Spleen (tissue), 7 donors: ENCODE results near the gene TMEM53.

Experiments used
- CTCF ChIP-seq, 11 experiments: fragments of 200-600 bp in 7 of 11; fragments of 450-650 bp in 4 of 11; sonication (generic) in 4 of 11; IDR thresholded peaks in 8 of 11; conservative IDR thresholded peaks in 3 of 11; 1 replicate in 7 of 11; 2 replicates in 4 of 11; pipeline versions ENCODE4 v1.4.0 to v1.8.0; 2016 to 2021; ENCODE audit warnings: antibody characterized with exemption in 11 of 11, inconsistent platforms in 4 of 11, mild to moderate bottlenecking in 1 of 11
- POLR2A ChIP-seq, 3 donors: fragments of 450-650 bp; IDR thresholded peaks; one replicate each; pipeline ENCODE4 v1.5.1; 2017; ENCODE audit warnings: antibody characterized with exemption in 3 of 3, mild to moderate bottlenecking in 1 of 3
- POLR2AphosphoS5 ChIP-seq, 3 donors: sonication (generic); formaldehyde crosslinking; IDR thresholded peaks; one replicate each; pipeline ENCODE4 v1.5.1; 2017; ENCODE audit warnings: antibody characterized with exemption in 3 of 3
- donor health status: DM: no; HTN: no; CAD: no; lungs with moderate emphysema.
- donor health status: DM: no; HTN: no; CAD: no.
- donor health status: DM: no; HTN: no; CAD: no.

- TF ChIP-seq CTCF (IDR thresholded peaks at IDR 0.05 in 8 of 11, conservative IDR thresholded peaks at IDR 0.05 in 3 of 11) (no peak), POLR2A (IDR thresholded peaks at IDR 0.05) (no peak), POLR2AphosphoS5 (IDR thresholded peaks at IDR 0.05) (no peak)
Measured at GRCh38 chr1:44681905-44682882, 7.9 kb upstream of the TMEM53 start.
